ENCODE results near the gene AGTPBP1.

AGTPBP1 gene

DNA sequence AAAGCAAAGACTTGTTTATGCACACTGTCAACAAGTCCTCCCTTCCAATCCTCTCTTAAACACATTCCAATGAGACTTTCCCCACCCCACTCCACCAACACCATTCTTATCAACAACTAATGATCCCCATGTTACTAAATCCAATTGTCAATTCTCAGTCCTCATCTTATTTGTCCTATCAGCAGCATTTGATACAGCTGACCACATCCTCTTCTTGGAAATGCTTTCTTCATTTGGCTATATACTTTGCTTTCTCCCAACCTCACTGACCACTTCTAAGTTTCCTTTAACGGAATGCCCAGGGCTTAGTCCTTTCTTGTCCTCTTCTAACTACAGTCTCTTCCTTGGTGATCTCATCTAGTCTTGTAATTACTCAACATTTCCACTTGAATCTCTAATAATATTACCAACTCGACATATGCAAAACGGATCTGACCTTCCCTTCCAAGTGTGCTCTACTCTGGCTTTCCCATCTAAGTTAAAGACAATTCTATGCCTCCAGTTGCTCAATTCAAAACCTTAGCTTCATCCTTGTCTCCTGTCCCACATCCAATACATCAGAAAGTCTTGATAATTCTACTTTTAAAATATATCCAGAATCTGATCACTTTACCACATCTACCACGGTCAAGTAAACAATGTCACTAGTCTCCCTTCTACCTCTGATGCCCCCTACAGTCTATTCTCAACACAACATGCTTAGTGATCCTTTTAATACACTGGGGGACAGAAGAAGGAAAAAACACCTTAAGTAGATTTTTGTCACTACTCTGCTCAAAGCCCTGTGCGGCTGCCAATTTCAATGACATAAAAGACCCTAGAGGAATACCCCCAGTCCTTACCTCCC is 25.5 kb downstream of the AGTPBP1 start:
- DNase-seq: no peak

DNA sequence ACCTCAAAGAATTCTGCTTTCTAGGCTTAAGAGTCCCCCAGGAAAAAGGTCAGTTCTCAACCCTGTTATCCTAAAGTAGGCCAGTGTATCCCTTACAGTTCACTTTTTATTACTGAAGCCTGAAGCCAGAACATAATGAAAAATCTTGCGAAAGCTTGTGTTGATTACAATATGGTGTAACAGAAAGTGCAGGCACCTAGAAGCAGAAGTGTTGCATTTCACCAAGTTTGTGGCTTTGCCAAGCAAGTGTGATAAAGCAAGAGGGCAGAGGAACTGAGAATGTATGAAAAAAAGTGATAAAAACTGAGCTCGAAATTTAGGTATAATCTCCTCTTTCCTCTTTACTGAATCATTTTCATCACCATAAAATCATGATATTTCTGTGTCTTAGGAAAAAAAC is 26.2 kb downstream of the AGTPBP1 start:
- DNase-seq: no peak

GRCh38 chr9:85713897-85714296 is 27.9 kb downstream of the AGTPBP1 start:
- no peak for DNase-seq

GRCh38 chr9:85704744-85705143 is 37.0 kb downstream of the AGTPBP1 start:
- DNase-seq: no peak

- DNase-seq: no peak
Observed at GRCh38 chr9:85703398-85703797, 38.4 kb downstream of the AGTPBP1 start.

- no peak for DNase-seq
Observed at GRCh38 chr9:85702726-85703289, 38.9 kb downstream of the AGTPBP1 start.

DNA sequence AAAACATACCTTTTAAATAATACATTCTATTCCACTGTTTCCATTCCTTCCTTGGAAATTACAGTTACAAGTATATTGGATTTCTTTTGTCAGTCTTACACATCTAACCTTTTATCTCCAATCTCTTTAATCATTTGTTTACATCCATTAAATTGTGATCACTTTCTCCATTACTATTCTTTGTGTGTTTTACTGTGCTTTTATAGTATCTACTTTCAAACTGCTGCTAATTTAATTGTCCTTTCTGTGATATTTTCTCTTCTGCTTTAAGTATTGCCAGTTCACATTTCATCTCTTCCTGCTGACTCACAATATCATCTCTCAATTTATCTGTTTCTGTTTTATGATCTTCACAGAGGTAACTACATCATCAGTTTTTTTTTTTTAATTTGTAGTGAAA is 39.6 kb downstream of the AGTPBP1 start:
- no peak for DNase-seq

GRCh38 chr9:85700330-85700729 is 41.4 kb downstream of the AGTPBP1 start:
- no peak for DNase-seq

GRCh38 chr9:85688361-85688760 is 53.4 kb downstream of the AGTPBP1 start:
- DNase-seq: no peak

DNA sequence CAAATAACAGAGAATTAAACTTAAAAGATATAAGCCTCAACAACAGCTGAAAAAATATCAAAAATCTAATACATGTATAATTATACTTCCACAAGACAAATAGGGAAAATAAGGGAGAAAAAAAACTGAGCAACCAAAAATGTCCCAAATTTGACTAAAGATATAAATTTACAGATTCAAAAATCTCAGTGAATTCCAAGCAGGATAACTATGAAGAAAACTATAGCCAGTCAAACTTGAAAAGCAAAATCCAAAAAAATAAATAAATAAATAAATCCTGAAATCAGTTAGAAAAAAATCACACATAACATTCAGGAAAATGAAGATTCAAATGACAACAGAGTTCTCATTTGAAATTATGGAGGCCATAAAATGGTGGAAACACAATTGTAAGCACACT is 56.7 kb downstream of the AGTPBP1 start:
- no peak for DNase-seq

DNA sequence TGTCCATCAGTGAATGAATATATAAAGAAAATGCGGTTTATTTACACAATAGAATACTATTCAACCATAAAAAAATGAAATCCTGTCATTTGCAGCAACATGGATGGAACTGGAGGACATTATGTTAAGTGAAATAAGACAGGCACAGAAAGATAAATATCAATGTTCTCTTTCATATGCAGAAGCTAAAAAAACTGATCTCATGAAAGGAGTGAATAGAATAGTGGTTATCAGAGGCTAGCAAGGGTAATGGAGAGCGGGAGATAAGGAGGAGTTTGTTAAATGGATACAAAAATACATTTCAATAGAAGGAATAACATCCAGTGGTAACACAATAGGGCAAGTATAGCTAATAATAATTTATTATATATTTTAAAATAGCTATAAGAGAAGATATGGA is 65.0 kb downstream of the AGTPBP1 start:
- DNase-seq: no peak

GRCh38 chr9:85667374-85667773 is 74.4 kb downstream of the AGTPBP1 start:
- DNase-seq: no peak

DNA sequence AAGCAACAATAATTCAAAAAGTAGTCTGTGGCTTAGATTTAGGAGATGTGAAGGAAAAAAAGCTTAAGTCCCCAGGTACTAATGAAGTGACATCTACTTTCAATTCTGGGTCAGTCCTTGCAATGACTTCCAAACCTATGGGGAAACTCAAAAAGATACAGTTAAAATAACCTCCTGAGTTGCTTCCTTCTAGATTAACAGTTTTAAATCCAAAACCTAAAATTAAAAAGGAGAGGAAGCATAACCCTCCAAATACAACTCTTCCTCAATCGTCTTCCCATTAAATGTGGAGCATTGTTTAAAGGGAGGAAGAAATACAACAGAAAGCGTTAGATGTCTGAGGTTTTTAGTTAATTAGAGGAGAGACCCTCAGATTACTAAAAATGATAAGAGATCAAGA is 75.7 kb downstream of the AGTPBP1 start:
- no peak for DNase-seq

- no peak for DNase-seq
Observed at GRCh38 chr9:85662573-85662972, 79.2 kb downstream of the AGTPBP1 start.

GRCh38 chr9:85658716-85659115 is 83.0 kb downstream of the AGTPBP1 start:
- DNase-seq: no peak

DNA sequence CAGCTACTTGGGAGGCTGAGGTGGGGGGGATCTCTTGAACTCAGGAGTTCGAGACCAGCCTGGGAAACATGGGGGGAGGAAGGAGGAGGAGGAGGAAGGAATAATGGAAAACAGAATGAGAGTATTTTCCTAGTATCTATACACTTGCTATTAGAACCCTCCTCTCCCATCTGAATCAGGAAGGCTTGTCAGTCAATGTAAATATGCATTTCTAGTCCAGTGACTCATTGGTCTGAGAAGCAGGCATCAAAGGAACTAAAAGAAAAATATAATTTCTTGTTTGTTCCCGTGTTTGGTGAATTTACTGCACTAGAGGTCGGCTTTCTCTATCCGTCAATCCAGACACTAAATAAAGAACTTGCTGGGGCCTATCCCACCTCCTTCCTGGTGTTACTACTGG is 88.6 kb downstream of the AGTPBP1 start:
- DNase-seq: no peak

- no peak for DNase-seq
Observed at GRCh38 chr9:85647571-85647970, 94.2 kb downstream of the AGTPBP1 start.

DNA sequence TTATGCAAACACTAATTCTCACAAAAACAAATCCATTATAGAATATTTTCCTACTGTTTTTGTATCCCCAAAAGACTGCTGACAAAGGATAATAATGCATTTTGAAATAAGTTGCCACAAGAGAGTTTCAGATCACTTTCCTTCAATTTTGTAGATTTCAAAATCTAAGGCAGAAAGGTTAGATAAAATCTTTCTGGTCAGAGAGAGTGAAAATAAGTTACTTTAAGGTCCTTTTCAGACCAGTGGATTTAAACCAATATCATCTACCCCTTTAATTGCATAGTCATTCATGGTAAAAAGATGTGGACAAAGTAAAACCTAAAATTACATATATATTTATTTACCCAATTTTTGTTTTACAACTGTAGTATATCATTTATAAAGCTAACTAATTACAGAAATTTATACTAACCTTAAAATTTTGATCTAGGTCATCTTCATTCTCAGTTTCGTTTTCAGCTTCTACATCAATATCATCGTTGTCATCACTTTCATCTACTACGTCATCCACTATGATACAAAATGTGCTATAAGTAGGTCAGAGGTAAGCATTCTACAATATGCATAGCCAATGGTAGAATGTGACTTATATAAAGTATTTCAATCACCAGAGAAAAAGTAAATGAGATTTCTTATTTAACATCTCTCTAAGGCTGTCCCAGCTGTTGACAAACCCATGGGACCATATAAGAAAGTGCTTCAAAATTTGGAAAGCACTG is 95.7 kb downstream of the AGTPBP1 start:
- DNase-seq: peak in 1 of 5 donors; percentile 36

GRCh38 chr9:85640425-85640824 is 101.3 kb downstream of the AGTPBP1 start:
- DNase-seq: no peak

DNA sequence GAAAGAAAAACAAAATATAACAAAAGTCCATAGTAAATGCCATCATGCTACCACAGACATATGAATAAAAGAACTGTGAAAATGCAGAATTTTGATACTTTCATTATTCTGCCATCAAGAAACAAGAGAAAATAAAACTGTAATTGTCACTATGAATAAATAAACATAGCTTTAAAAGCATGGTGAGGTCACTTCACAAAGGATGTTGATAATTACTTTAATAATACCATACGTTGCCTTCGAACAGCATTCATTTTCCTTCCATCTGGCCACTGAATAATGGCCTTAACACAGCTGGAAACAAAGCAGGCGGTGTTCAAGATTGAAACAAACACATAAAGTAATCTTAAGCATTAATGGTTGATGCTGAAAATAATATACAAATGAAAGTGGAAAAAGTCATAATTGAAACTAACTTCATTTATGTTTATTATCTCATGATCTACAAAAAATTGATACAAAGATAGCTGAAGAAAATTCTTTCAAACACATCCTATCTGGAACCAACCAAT is 102.0 kb downstream of the AGTPBP1 start:
- no peak for DNase-seq

DNA sequence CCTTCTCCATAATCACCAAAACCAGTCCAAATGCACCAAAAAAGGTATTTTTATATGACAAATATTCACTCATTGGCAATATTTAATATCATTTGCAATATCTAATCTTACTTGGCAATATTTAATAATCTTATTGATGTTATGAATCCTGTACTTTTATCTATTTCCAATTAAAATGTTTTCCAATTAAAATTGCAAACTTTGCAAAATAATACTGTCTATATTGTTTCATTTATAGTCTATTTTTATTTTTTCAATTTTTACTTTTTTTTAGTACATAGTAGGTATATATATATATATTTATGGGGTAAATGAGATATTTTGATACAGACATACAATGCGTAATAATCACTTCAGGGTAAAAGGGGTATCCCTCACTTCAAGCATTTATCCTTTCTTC is 109.9 kb downstream of the AGTPBP1 start:
- DNase-seq: no peak

DNA sequence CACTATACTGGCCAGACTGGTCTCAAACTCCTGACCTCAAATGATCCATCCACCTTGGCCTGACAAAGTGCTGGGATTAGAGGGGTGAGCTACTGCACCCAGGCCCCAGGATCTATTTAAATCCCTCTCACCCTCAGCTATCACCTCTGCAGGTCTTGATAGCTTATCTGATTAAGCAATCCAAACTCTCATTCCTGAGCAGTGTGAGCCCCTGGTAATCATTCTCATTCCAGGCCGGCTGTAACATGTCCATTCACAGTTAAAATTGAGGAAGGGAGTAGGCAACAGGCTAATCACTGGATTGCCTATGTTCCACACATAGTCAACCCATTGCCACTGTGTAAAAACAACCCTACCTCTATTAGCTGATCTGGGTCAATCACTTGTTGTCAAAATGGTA is 111.1 kb downstream of the AGTPBP1 start:
- DNase-seq: no peak

- no peak for DNase-seq
Observed at GRCh38 chr9:85617141-85617670, 124.5 kb downstream of the AGTPBP1 start.

Measured in T-helper 1 cell (primary cell).